ENCODE measurements around the gene RUNX1. TPM values are rescaled to one million over a fixed set of nuclear protein-coding genes. Genes with fewer than 3 reads are reported as not detected.

Gene RUNX1
- 7.8 TPM for total RNA-seq

DNA sequence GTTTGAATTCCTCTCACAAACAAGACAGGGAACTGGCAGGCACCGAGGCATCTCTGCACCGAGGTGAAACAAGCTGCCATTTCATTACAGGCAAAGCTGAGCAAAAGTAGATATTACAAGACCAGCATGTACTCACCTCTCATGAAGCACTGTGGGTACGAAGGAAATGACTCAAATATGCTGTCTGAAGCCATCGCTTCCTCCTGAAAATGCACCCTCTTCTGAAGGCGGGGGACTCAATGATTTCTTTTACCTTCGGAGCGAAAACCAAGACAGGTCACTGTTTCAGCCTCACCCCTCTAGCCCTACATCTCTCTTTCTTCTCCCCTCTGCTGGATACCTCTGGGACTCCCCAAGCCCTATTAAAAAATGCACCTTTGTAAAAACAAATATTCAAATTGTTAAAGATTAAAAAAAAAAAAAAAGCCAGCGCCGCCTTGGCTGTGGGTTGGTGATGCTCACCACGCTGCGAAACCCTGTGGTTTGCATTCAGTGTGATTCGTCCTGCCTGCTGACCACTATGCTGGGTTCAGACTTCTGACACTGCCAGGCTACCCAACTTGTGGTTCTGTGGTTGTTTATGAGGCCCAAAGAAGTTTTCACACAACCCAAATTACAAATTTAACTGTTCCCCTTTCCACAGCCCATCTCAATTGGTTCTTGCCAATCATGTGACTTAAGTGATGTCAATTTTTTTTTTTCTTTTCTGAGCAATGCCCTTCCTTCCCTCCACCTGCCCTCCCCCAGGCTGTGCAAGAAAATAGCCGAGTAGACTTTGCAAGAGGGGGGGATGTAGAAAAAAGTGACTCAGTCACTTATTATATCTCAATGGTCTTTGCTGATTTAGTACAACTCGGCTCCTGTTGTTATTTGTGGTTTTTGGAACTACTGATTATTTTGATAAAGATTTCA, at the start of gene RUNX1:
TSS of gene RUNX1 (minus strand) at position 597 of the 912 bp plus-strand sequence.
- H3K9me3 ChIP-seq (ENCODE audit: control insufficient read depth in 3 of 3, low read length in 3 of 3): no peaks in the 10 kb centered on the region
- peak within 1 kb of the TSS; percentile 63 to 77 (median 73) for H3K4me3 ChIP-seq (ENCODE audit: low read length in 3 of 3)
- H3K27me3 ChIP-seq (ENCODE audit: control insufficient read depth in 3 of 3, insufficient read depth in 3 of 3, low read length in 3 of 3): no peaks in the 10 kb centered on the region
- H3K9ac ChIP-seq (ENCODE audit: low read depth in 1 of 3, low read length in 3 of 3): peak within 1 kb of the TSS; percentile 79 to 93 (median 81)
- H3K27ac ChIP-seq (ENCODE audit: low read depth, low read length): peak within 1 kb of the TSS; percentile 76
- peaks cover 48 to 73% (median 52%) of the 10 kb centered on the region in 3 donors for H3K4me1 ChIP-seq (ENCODE audit: control insufficient read depth in 3 of 3, insufficient read depth in 3 of 3, low read length in 3 of 3)
- H3K36me3 ChIP-seq (ENCODE audit: control insufficient read depth in 3 of 3, insufficient read depth in 3 of 3, low read length in 3 of 3): no peaks in the 10 kb centered on the region

DNA sequence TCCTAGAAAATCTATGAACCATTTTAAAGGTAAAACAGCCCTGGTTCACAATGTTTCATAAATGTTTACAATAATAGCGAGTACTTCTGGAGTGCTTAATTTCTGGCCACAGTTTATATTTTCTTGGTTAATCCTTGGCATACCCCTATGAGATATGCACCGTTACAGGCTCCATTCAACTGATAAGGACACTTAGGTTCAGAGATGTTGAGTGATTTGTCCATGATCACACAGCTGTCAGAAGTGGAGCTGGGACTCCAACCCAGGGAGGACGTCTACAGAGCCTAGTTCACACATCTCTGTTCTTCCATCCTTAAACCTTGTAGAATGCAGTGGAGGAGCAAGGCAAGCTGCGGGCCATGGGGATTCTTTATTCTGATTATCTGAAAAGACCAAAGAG, 48.4 kb upstream of the RUNX1 start:
- no peaks in the 10 kb centered on the region for H3K27me3 ChIP-seq (ENCODE audit: control insufficient read depth in 3 of 3, insufficient read depth in 3 of 3, low read length in 3 of 3)
- H3K4me1 ChIP-seq (ENCODE audit: control insufficient read depth in 3 of 3, insufficient read depth in 3 of 3, low read length in 3 of 3): no peaks in the 10 kb centered on the region
- no peaks in the 10 kb centered on the region for H3K9me3 ChIP-seq (ENCODE audit: control insufficient read depth in 3 of 3, low read length in 3 of 3)
- H3K4me3 ChIP-seq (ENCODE audit: low read length in 3 of 3): no peak overlapping the region
- H3K27ac ChIP-seq (ENCODE audit: low read depth, low read length): no peak overlapping the region
- no peaks in the 10 kb centered on the region for H3K36me3 ChIP-seq (ENCODE audit: control insufficient read depth in 3 of 3, insufficient read depth in 3 of 3, low read length in 3 of 3)
- no peak overlapping the region for H3K9ac ChIP-seq (ENCODE audit: low read depth in 1 of 3, low read length in 3 of 3)

DNA sequence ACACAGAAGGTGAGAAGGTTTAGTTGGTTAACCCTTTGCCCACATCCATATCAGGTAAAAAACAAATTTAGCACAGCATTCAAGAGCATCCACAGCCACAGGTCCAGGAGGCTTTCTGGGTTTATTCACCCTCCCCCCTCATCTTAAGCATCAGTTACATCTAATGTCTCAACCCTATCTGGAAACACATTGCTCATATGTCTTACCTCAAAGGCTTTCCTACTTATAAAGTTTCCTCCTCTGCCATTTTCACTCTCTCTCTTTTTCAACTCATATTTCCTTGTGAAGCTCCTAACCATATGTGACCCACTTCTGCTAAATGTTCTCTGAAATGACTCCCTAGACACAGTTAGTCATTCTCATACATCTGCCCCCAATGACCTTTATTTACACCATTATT, 47.9 kb upstream of the RUNX1 start:
- H3K27me3 ChIP-seq (ENCODE audit: control insufficient read depth in 3 of 3, insufficient read depth in 3 of 3, low read length in 3 of 3): no peaks in the 10 kb centered on the region
- H3K4me1 ChIP-seq (ENCODE audit: control insufficient read depth in 3 of 3, insufficient read depth in 3 of 3, low read length in 3 of 3): no peaks in the 10 kb centered on the region
- H3K9ac ChIP-seq (ENCODE audit: low read depth in 1 of 3, low read length in 3 of 3): no peak overlapping the region
- no peaks in the 10 kb centered on the region for H3K36me3 ChIP-seq (ENCODE audit: control insufficient read depth in 3 of 3, insufficient read depth in 3 of 3, low read length in 3 of 3)
- H3K4me3 ChIP-seq (ENCODE audit: low read length in 3 of 3): no peak overlapping the region
- no peak overlapping the region for H3K27ac ChIP-seq (ENCODE audit: low read depth, low read length)
- H3K9me3 ChIP-seq (ENCODE audit: control insufficient read depth in 3 of 3, low read length in 3 of 3): no peaks in the 10 kb centered on the region

GRCh38 chr21:35095859-35096291, 46.8 kb upstream of the RUNX1 start:
- H3K9me3 ChIP-seq (ENCODE audit: control insufficient read depth in 3 of 3, low read length in 3 of 3): no peaks in the 10 kb centered on the region
- H3K27ac ChIP-seq (ENCODE audit: low read depth, low read length): no peak overlapping the region
- H3K36me3 ChIP-seq (ENCODE audit: control insufficient read depth in 3 of 3, insufficient read depth in 3 of 3, low read length in 3 of 3): no peaks in the 10 kb centered on the region
- H3K4me1 ChIP-seq (ENCODE audit: control insufficient read depth in 3 of 3, insufficient read depth in 3 of 3, low read length in 3 of 3): no peaks in the 10 kb centered on the region
- no peak overlapping the region for H3K9ac ChIP-seq (ENCODE audit: low read depth in 1 of 3, low read length in 3 of 3)
- H3K4me3 ChIP-seq (ENCODE audit: low read length in 3 of 3): no peak overlapping the region
- no peaks in the 10 kb centered on the region for H3K27me3 ChIP-seq (ENCODE audit: control insufficient read depth in 3 of 3, insufficient read depth in 3 of 3, low read length in 3 of 3)

- no peaks in the 10 kb centered on the region for H3K36me3 ChIP-seq (ENCODE audit: control insufficient read depth in 3 of 3, insufficient read depth in 3 of 3, low read length in 3 of 3)
- no peaks in the 10 kb centered on the region for H3K27me3 ChIP-seq (ENCODE audit: control insufficient read depth in 3 of 3, insufficient read depth in 3 of 3, low read length in 3 of 3)
- no peak overlapping the region for H3K27ac ChIP-seq (ENCODE audit: low read depth, low read length)
- H3K9ac ChIP-seq (ENCODE audit: low read depth in 1 of 3, low read length in 3 of 3): no peak overlapping the region
- no peaks in the 10 kb centered on the region for H3K9me3 ChIP-seq (ENCODE audit: control insufficient read depth in 3 of 3, low read length in 3 of 3)
- H3K4me1 ChIP-seq (ENCODE audit: control insufficient read depth in 3 of 3, insufficient read depth in 3 of 3, low read length in 3 of 3): no peaks in the 10 kb centered on the region
- H3K4me3 ChIP-seq (ENCODE audit: low read length in 3 of 3): no peak overlapping the region
Observed at GRCh38 chr21:35093514-35093913, 44.4 kb upstream of the RUNX1 start.

DNA sequence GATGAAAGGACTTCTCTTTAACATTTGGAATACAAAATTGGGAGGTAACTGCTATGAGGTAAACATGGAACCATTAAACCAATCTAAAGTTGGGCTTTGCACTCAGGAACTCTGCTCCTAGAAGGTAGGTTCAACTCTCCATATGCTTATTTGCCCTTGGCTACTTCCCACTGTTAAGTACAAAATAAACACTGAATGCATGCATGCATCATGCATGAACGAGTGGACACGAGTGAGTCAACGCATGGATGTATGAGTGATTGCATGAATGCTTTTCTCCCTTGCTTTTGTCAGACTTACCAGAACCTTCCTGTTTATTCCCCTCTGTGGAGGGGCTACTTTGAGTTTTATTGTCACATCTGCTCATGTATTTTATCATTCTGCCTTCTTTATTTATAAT, 42.4 kb upstream of the RUNX1 start:
- Histone ChIP-seq H3K27me3 (ENCODE audit: control insufficient read depth in 3 of 3, insufficient read depth in 3 of 3, low read length in 3 of 3) (no peaks in the 10 kb centered on the region), H3K4me3 (ENCODE audit: low read length in 3 of 3) (no peak overlapping the region), H3K36me3 (ENCODE audit: control insufficient read depth in 3 of 3, insufficient read depth in 3 of 3, low read length in 3 of 3) (no peaks in the 10 kb centered on the region), H3K4me1 (ENCODE audit: control insufficient read depth in 3 of 3, insufficient read depth in 3 of 3, low read length in 3 of 3) (no peaks in the 10 kb centered on the region), H3K9me3 (ENCODE audit: control insufficient read depth in 3 of 3, low read length in 3 of 3) (no peaks in the 10 kb centered on the region), H3K27ac (ENCODE audit: low read depth, low read length) (no peak overlapping the region), H3K9ac (ENCODE audit: low read depth in 1 of 3, low read length in 3 of 3) (no peak overlapping the region)

GRCh38 chr21:35090403-35090802, 41.3 kb upstream of the RUNX1 start:
- no peaks in the 10 kb centered on the region for H3K9me3 ChIP-seq (ENCODE audit: control insufficient read depth in 3 of 3, low read length in 3 of 3)
- H3K4me3 ChIP-seq (ENCODE audit: low read length in 3 of 3): no peak overlapping the region
- H3K4me1 ChIP-seq (ENCODE audit: control insufficient read depth in 3 of 3, insufficient read depth in 3 of 3, low read length in 3 of 3): no peaks in the 10 kb centered on the region
- no peak overlapping the region for H3K9ac ChIP-seq (ENCODE audit: low read depth in 1 of 3, low read length in 3 of 3)
- no peaks in the 10 kb centered on the region for H3K27me3 ChIP-seq (ENCODE audit: control insufficient read depth in 3 of 3, insufficient read depth in 3 of 3, low read length in 3 of 3)
- no peaks in the 10 kb centered on the region for H3K36me3 ChIP-seq (ENCODE audit: control insufficient read depth in 3 of 3, insufficient read depth in 3 of 3, low read length in 3 of 3)
- no peak overlapping the region for H3K27ac ChIP-seq (ENCODE audit: low read depth, low read length)

GRCh38 chr21:35088319-35088771, 39.2 kb upstream of the RUNX1 start:
- Histone ChIP-seq H3K4me1 (ENCODE audit: control insufficient read depth in 3 of 3, insufficient read depth in 3 of 3, low read length in 3 of 3) (no peaks in the 10 kb centered on the region), H3K9me3 (ENCODE audit: control insufficient read depth in 3 of 3, low read length in 3 of 3) (no peaks in the 10 kb centered on the region), H3K27me3 (ENCODE audit: control insufficient read depth in 3 of 3, insufficient read depth in 3 of 3, low read length in 3 of 3) (no peaks in the 10 kb centered on the region), H3K27ac (ENCODE audit: low read depth, low read length) (no peak overlapping the region), H3K36me3 (ENCODE audit: control insufficient read depth in 3 of 3, insufficient read depth in 3 of 3, low read length in 3 of 3) (no peaks in the 10 kb centered on the region), H3K9ac (ENCODE audit: low read depth in 1 of 3, low read length in 3 of 3) (no peak overlapping the region), H3K4me3 (ENCODE audit: low read length in 3 of 3) (no peak overlapping the region)

DNA sequence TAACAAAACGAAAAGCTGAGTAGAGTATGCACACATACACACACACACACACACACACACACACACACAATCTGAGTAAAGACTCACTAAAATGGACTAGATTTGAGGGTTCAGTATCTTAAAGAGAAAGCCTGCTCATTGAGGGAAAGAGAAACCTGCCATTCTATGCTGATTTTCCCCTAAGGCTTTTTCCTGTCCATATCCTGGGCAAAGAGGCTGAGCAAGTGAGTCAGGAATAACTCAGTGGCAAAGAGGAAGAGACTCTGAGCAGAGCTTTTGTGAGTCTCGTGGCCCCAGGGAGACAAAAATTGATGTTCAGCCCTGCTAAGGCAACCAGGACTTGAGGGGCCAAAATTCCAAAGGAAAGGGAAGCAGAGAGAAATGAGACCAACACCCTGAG, 37.3 kb upstream of the RUNX1 start:
- Histone ChIP-seq H3K9ac (ENCODE audit: low read depth in 1 of 3, low read length in 3 of 3) (no peak overlapping the region), H3K4me1 (ENCODE audit: control insufficient read depth in 3 of 3, insufficient read depth in 3 of 3, low read length in 3 of 3) (no peaks in the 10 kb centered on the region), H3K27ac (ENCODE audit: low read depth, low read length) (no peak overlapping the region), H3K36me3 (ENCODE audit: control insufficient read depth in 3 of 3, insufficient read depth in 3 of 3, low read length in 3 of 3) (no peaks in the 10 kb centered on the region), H3K4me3 (ENCODE audit: low read length in 3 of 3) (no peak overlapping the region), H3K27me3 (ENCODE audit: control insufficient read depth in 3 of 3, insufficient read depth in 3 of 3, low read length in 3 of 3) (no peaks in the 10 kb centered on the region), H3K9me3 (ENCODE audit: control insufficient read depth in 3 of 3, low read length in 3 of 3) (no peaks in the 10 kb centered on the region)

- H3K36me3 ChIP-seq (ENCODE audit: control insufficient read depth in 3 of 3, insufficient read depth in 3 of 3, low read length in 3 of 3): no peaks in the 10 kb centered on the region
- H3K27me3 ChIP-seq (ENCODE audit: control insufficient read depth in 3 of 3, insufficient read depth in 3 of 3, low read length in 3 of 3): no peaks in the 10 kb centered on the region
- H3K4me1 ChIP-seq (ENCODE audit: control insufficient read depth in 3 of 3, insufficient read depth in 3 of 3, low read length in 3 of 3): no peaks in the 10 kb centered on the region
- no peaks in the 10 kb centered on the region for H3K9me3 ChIP-seq (ENCODE audit: control insufficient read depth in 3 of 3, low read length in 3 of 3)
- H3K27ac ChIP-seq (ENCODE audit: low read depth, low read length): no peak overlapping the region
- H3K9ac ChIP-seq (ENCODE audit: low read depth in 1 of 3, low read length in 3 of 3): no peak overlapping the region
- no peak overlapping the region for H3K4me3 ChIP-seq (ENCODE audit: low read length in 3 of 3)
Observed at GRCh38 chr21:35084869-35085268, 35.8 kb upstream of the RUNX1 start.
